Muscle layer of duodenum (tissue), 2 donors: Measurements from ENCODE around the gene HAVCR2.
"Not testable (repeated sequence)": the region's sequence is repeated elsewhere in the genome, so short reads cannot be mapped to it uniquely, and the experiment has no call there.

ENCODE experiments used
- H3K27ac ChIP-seq: one replicate; pipeline ENCODE4 v1.7.0; 2013; ENCODE audit warnings: mild to moderate bottlenecking, low read length
- H3K27me3 ChIP-seq: one replicate; pipeline ENCODE4 v1.7.0; 2013; ENCODE audit warnings: low read depth, mild to moderate bottlenecking, control low read depth, low read length
- H3K36me3 ChIP-seq, 2 donors: one replicate each; pipeline ENCODE4 v1.7.0; 2013; ENCODE audit warnings: low read length in 2 of 2, control low read depth in 1 of 2, mild to moderate bottlenecking in 1 of 2; ENCODE audit not compliant: insufficient read depth in 2 of 2, control insufficient read depth in 1 of 2
- H3K4me1 ChIP-seq, 2 donors: one replicate each; pipeline ENCODE4 v1.7.0; 2013; ENCODE audit warnings: low read length in 2 of 2, mild to moderate bottlenecking in 2 of 2, control low read depth in 1 of 2, moderate library complexity in 1 of 2; ENCODE audit not compliant: insufficient read depth in 2 of 2, control insufficient read depth in 1 of 2
- H3K4me3 ChIP-seq, 2 donors: one replicate each; pipeline ENCODE4 v1.7.0; 2013; ENCODE audit warnings: low read length in 2 of 2, low read depth in 1 of 2, mild to moderate bottlenecking in 1 of 2
- H3K9me3 ChIP-seq, 2 donors: one replicate each; pipeline ENCODE4 v1.7.0; 2013; ENCODE audit warnings: low read length in 2 of 2, control low read depth in 1 of 2, mild to moderate bottlenecking in 1 of 2; ENCODE audit not compliant: control insufficient read depth in 1 of 2
- donor health status: healthy.

Gene HAVCR2

DNA sequence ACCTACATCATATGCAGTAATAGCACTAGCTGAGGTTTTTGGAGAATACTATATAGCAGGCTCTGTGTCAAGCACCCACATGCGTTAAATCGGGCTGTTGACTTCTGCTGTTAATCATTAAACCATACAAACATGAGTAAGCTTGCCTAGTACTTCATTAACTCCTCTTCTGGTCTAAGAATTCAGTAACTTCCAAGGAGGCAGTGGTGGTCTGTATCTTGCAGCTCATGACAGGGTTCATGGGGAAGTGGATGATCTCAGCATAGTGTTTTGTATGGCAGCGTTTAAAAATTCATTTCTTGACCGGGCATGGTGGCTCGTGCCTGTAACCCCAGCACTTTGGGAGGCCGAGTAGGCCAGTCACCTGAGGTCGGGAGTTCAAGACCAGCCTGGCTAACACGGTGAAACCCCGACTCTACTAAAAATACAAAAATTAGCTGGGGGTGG is 49.7 kb downstream of the HAVCR2 start, which contains the start of gene HAVCR1:
Gene HAVCR1 (minus strand): TSS at position 24 of the 447 bp plus-strand sequence. CDS start 1,173 bp downstream, outside the sequence.
- Histone ChIP-seq H3K4me3 (no peak within 1 kb of the TSS), H3K4me1 (no peaks in the 10 kb centered on the region), H3K27ac (no peak within 1 kb of the TSS), H3K36me3 (no peaks in the 10 kb centered on the region), H3K9me3 (no peaks in the 10 kb centered on the region), H3K27me3 (no peaks in the 10 kb centered on the region)

DNA sequence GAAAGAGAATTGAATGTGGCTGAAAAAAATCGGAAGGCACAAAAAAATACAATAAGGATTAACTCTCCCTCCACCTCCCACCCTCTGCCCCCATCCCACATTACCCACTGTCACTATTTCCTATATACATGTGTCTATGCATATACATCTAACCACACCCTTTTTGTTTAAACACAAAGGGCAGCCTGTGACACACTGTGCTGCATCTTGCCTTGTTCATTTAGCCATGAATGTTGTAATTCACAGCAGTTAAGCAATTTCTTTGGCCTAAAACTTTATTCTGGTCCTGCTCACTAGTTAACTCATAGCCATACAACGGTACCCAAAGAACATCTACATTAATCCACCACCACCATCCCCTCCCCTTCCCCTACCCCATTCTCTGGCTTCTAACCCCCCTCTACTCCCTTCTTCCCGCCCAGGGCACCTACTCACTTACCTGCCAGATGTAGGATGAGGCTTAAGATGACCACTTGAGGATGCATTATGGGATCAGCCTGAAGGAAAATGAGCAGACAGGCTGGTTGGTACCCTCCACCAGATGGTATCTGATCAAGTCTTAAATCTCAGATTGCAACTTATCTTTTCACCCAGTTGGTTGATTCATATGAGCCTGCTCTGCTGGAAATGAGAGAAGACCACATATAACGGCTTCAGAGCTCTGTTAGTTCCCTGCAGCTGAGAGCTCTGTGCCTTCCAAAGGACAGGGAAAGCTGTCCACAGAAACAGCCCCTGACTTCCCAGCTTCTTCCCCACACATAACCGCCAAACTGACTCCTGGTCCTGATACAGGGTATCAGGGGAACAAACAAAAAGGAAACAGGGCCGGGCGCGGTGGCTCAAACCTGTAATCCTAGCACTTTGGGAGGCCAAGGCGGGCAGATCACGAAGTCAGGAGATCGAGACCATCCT is 51.1 kb downstream of the HAVCR2 start:
- H3K27me3 ChIP-seq = no peaks in the 10 kb centered on the region

DNA sequence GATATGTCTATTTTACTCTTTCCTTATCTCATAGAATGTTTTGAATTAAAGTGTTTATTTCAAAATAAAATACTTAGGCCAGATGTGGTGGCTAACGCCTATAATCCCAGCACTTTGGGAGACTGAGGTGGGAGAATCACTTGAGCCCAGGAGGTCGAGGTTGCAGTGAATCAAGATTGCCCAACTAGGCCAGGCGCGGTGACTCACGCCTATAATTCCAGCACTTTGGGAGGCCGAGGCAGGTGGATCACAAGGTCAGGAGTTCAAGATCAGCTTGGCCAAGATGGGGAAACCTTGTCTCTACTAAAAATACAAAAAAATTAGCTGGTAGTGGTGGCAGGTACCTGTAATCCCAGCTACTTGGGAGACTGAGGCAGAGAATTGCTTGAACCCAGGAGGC is 52.0 kb downstream of the HAVCR2 start:
- not testable (repeated sequence) for H3K9me3 ChIP-seq, H3K36me3 ChIP-seq, H3K4me1 ChIP-seq, H3K27ac ChIP-seq, H3K27me3 ChIP-seq, H3K4me3 ChIP-seq

More for the DNA sequence above, 51.1 kb downstream of the HAVCR2 start:
- Histone ChIP-seq H3K27ac (no peak overlapping the region), H3K36me3 (no peaks in the 10 kb centered on the region), H3K9me3 (no peaks in the 10 kb centered on the region), H3K4me3 (no peak overlapping the region), H3K4me1 (no peaks in the 10 kb centered on the region)

DNA sequence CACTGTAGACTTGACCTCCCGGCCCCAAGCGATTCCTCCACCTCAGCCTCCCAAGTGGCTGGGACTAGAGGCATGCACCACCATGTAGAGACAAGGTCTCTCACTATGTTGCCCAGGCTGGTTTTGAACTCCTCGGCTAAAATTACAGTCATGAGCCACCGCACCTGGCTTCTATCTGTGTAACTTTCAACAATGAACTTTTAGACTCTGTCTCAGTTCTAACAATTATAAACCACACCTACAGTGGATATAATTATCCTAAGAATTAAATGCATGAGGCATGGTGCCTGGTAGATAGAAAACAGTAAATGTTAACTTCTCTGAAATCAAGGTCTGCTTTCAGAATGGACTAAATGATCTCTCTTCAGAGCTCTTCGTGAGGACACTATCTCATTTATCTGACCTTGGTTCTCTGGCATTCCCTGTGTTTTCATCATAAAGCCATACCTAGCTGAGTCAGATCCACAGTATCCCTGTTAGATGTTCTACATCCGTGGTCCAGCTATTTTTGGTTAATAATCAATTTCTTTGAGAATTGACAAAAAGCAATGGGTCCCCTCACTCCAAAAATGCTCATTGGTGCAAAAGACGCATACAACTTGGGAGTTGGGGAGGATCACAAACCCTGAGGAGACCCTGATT is 57.1 kb downstream of the HAVCR2 start:
- Histone ChIP-seq H3K9me3 (no peaks in the 10 kb centered on the region), H3K4me3 (no peak overlapping the region), H3K27ac (no peak overlapping the region), H3K36me3 (no peaks in the 10 kb centered on the region), H3K27me3 (no peaks in the 10 kb centered on the region), H3K4me1 (no peaks in the 10 kb centered on the region)

DNA sequence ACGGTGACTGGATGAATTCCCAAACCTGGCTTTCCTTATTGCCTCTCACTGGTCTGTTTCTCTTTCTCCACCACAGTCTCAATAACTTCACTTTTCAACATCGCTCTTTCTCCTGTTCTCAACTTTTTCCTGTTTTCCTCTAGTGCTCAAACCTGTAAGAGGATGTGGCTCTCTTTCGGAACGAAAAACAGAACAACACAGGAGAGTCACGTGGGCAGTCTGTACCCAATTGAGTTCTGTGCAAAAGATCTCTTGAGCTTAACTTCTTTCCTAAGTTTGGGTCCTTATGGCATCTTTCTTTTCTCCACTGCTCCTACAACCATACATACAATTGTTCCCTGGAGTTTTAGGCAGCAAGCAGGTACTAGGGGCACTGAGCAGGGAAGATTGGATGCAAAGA is 58.8 kb downstream of the HAVCR2 start:
- Histone ChIP-seq H3K27me3 (no peaks in the 10 kb centered on the region), H3K4me1 (no peaks in the 10 kb centered on the region), H3K27ac (no peak overlapping the region), H3K36me3 (no peaks in the 10 kb centered on the region), H3K9me3 (no peaks in the 10 kb centered on the region), H3K4me3 (no peak overlapping the region)

DNA sequence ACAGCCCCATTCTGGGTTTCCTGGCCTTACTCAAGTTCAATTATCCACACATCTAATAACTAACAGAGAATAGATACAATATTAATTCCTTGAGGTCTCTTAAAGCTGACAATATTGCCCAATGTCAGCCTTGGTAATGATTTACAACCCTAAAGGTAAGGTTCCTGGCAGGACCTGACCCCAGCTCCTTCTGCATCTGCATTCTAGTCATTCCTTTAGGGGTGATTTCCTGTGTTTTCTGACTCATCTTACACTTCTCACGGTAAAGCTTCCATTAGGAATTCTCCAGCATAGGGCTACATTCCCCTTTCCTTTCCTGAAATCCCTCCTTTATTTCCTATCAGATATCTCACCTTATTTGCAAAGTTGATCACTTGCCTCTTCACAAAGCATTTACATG is 59.2 kb downstream of the HAVCR2 start:
- Histone ChIP-seq H3K4me1 (no peaks in the 10 kb centered on the region), H3K4me3 (no peak overlapping the region), H3K27me3 (no peaks in the 10 kb centered on the region), H3K36me3 (no peaks in the 10 kb centered on the region), H3K9me3 (no peaks in the 10 kb centered on the region), H3K27ac (no peak overlapping the region)

DNA sequence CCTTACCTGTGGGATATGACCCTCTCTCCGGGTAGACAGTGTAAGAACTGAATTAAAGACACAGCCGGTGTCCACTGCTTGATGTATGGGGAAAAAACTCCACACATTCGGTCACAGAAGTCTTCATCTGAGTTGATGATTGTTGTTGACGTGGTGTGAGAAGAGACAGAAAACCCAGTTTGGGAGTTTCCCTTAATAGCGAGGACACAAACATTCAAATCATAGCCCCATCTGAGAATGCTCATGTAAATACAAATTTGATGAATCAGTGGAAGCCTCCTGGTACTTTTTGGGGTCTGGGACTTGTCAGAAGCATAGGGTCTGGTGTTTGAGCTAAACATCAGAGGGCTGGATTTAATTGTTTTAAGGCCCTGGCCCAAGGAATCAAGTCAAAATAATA is 60.9 kb downstream of the HAVCR2 start:
- no peak overlapping the region for H3K4me3 ChIP-seq
- no peak overlapping the region for H3K27ac ChIP-seq
- H3K4me1 ChIP-seq = no peaks in the 10 kb centered on the region
- no peaks in the 10 kb centered on the region for H3K36me3 ChIP-seq
- no peaks in the 10 kb centered on the region for H3K9me3 ChIP-seq
- no peaks in the 10 kb centered on the region for H3K27me3 ChIP-seq

DNA sequence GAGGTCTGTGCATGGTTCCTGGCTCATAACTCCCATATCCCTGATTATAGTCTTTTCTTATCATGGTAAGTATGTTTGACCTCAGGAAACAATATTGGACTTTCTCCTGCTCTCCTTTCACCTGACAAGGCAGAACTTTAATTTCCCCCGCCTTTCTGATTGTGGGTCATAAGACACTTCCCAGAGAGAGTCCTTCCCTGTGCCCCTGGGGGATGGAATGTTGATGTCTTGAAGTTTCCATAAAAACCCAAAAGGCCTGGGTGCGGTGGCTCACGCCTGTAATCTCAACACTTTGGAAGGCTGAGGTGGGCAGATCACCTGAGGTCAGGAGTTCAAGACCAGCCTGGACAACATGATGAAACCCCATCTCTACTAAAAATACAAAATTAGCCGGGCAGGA is 61.8 kb downstream of the HAVCR2 start:
- not testable (repeated sequence) for H3K36me3 ChIP-seq

DNA sequence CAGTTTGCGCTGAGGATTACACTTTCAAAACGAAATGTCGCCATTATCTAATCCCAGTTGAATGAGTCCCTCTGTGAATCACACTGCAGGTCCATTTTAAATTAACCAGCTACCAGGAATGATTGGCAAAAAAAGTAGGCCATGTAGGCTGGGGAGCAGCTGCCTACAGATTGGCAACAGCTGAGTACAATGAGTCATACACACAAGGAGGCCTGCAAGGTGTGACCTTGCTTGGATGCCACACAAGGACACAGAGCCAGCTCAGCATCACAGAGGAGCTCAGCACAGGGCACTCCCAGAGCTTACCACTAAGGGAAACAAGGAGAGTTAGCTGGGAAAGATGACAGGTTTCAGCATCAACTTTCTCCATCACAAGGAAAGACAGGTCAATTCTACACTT is 62.8 kb downstream of the HAVCR2 start:
- no peak overlapping the region for H3K4me3 ChIP-seq
- no peaks in the 10 kb centered on the region for H3K4me1 ChIP-seq
- H3K9me3 ChIP-seq = no peaks in the 10 kb centered on the region
- no peaks in the 10 kb centered on the region for H3K27me3 ChIP-seq
- no peak overlapping the region for H3K27ac ChIP-seq
- no peaks in the 10 kb centered on the region for H3K36me3 ChIP-seq

More for the DNA sequence above, 61.8 kb downstream of the HAVCR2 start:
- not testable (repeated sequence) for H3K4me3 ChIP-seq, H3K9me3 ChIP-seq, H3K27ac ChIP-seq, H3K27me3 ChIP-seq, H3K4me1 ChIP-seq

DNA sequence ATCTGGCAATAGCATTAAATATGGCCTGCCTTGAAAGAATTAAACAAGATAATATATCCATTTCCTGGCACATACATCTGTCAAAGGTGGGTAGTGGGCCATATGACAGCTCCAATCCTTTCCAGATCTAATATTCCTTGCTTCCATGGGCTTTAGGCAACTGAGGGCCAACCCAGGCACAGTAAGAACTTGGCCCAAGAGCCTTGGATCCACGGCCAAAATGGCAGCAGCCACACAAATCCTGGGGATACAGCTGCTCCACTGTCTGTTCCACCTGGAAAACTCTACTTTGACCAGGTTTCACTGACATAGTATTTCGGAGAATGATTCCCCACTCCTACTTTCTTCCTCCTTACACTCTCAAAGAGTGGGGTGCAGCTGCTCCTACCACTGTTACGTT is 63.2 kb downstream of the HAVCR2 start:
- no peaks in the 10 kb centered on the region for H3K36me3 ChIP-seq
- H3K27me3 ChIP-seq = no peaks in the 10 kb centered on the region
- no peaks in the 10 kb centered on the region for H3K4me1 ChIP-seq
- no peak overlapping the region for H3K27ac ChIP-seq
- H3K4me3 ChIP-seq = no peak overlapping the region
- no peaks in the 10 kb centered on the region for H3K9me3 ChIP-seq

DNA sequence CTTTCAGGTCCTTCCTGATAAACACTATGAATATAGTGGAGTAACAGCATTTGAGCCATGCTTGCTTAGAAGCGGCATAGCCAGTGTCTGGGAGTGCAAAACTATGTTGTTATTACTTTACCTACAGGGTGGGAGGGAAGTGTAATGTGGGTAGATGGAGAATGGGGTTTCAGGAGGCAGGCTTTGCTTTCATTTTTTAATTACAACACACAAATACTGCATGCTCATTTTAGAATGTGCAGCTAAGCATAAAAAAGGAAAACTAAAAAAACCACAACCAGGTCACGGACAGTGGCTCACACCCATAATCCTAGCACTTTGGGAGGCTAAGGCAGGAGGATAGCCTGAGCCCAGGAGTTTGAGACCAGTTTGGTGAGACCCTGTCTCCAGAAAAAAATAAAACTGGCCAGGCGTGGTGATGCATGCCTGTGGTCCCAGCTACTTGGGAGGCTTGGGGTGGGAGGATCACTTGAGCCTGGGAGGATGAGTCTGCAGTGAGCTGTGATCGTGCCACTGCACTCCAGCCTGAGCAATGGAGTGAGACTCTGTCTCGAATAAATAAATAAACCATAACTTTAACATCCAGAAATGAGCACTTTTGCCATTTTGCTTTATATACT is 70.2 kb downstream of the HAVCR2 start:
- H3K4me1 ChIP-seq = no peaks in the 10 kb centered on the region
- no peak overlapping the region for H3K27ac ChIP-seq

More for the DNA sequence above, 70.2 kb downstream of the HAVCR2 start:
- no peaks in the 10 kb centered on the region for H3K9me3 ChIP-seq
- no peaks in the 10 kb centered on the region for H3K36me3 ChIP-seq
- no peaks in the 10 kb centered on the region for H3K27me3 ChIP-seq
- no peak overlapping the region for H3K4me3 ChIP-seq
